Fibroblast of mammary gland (primary cell): ENCODE measurements around the gene COL13A1.

ENCODE experiments used
- DNase-seq: peaks from one replicate; pipeline ENCODE4 v3.0.0-alpha.2; 2010; ENCODE audit warnings: low read depth
- H3K4me3 ChIP-seq: 2 replicates; pipeline ENCODE4 v1.5.1; 2011; ENCODE audit warnings: low read depth, mild to moderate bottlenecking, low read length, moderate library complexity; ENCODE audit not compliant: control insufficient read depth
- TF ChIP-seq, protein P1 (sequence below): conservative IDR thresholded peaks from 2 replicates; pipeline ENCODE4 v1.5.1; 2011; ENCODE audit warnings: low read depth, low read length, inconsistent platforms; ENCODE audit not compliant: control insufficient read depth, insufficient read depth

Gene COL13A1

DNA sequence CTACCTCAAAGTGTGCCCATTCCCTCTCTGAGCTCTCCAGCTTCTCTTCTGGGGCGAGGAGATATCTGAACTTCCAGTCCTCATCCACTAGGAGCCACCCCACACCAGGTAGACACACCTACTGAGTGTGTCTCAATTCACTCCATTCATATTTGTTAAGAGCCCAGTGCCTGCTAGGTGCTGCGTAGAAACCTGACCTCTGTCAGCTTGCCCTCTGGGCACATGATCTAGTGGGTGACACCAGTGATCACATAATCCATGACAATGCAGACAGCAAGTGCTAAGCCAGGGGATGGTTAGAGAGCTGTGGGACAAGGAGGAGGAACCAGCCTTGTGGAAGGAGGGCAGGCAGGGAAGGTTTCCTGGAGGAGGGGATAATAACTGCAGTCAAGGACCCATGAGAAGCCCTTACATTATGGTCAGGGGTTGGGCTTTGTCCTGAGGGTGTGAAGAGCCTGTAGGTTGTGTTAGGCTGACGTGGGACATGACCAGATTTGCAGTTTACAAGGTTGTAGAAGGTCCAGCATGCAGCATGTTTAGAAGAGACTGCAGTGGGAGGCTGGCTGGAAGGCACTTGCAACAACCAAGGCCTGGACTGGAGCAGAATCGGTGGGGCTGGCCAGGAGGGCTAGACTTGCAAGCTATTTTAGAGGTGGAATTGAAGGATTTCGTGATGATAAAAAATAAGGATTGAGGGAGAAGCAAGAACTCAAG, 81.8 kb downstream of the COL13A1 start:
- TF ChIP-seq, protein P1, sequence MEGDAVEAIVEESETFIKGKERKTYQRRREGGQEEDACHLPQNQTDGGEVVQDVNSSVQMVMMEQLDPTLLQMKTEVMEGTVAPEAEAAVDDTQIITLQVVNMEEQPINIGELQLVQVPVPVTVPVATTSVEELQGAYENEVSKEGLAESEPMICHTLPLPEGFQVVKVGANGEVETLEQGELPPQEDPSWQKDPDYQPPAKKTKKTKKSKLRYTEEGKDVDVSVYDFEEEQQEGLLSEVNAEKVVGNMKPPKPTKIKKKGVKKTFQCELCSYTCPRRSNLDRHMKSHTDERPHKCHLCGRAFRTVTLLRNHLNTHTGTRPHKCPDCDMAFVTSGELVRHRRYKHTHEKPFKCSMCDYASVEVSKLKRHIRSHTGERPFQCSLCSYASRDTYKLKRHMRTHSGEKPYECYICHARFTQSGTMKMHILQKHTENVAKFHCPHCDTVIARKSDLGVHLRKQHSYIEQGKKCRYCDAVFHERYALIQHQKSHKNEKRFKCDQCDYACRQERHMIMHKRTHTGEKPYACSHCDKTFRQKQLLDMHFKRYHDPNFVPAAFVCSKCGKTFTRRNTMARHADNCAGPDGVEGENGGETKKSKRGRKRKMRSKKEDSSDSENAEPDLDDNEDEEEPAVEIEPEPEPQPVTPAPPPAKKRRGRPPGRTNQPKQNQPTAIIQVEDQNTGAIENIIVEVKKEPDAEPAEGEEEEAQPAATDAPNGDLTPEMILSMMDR: no peak

DNA sequence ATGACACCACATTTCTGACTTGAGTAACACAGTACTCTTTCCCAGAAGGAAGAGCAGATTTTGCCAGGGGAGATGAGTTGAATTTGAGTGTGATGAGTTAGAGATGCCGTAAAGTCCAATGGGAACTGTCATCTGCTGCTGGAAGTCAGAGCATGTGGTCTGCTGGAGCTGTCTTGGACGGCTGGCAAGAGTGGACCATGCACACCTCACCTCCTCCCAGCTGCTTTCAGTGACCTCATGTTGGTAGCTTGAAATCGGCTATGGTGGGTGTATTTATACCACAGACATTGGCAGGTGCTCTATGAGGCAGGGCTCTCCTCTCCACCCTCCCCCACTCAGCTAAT, 82.3 kb downstream of the COL13A1 start:
- no peak overlapping the region for H3K4me3 ChIP-seq
- TF ChIP-seq, protein P1: no peak
- peak; percentile 5 for DNase-seq

More for the DNA sequence above, 81.8 kb downstream of the COL13A1 start:
- DNase-seq: no peak
- no peak overlapping the region for H3K4me3 ChIP-seq

DNA sequence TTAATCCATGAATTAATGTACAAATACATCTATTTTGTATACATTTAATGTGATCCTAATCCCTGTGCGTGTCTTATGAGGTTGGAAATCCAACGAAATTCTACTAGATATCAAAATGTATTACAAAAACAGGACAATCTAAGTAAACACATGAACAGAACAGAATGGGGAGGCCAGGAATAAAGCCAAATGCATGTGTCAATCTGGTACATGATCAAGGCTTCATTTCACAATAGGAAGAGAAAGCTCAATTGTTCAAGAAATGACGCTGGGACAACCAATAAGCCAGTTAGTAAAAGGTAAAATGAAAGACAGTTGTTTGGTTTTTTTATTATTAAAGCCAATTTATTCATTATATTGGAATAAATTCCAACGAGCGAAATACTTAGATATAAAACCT, 83.0 kb downstream of the COL13A1 start:
- DNase-seq: no peak
- no peak overlapping the region for H3K4me3 ChIP-seq
- TF ChIP-seq, protein P1: no peak

DNA sequence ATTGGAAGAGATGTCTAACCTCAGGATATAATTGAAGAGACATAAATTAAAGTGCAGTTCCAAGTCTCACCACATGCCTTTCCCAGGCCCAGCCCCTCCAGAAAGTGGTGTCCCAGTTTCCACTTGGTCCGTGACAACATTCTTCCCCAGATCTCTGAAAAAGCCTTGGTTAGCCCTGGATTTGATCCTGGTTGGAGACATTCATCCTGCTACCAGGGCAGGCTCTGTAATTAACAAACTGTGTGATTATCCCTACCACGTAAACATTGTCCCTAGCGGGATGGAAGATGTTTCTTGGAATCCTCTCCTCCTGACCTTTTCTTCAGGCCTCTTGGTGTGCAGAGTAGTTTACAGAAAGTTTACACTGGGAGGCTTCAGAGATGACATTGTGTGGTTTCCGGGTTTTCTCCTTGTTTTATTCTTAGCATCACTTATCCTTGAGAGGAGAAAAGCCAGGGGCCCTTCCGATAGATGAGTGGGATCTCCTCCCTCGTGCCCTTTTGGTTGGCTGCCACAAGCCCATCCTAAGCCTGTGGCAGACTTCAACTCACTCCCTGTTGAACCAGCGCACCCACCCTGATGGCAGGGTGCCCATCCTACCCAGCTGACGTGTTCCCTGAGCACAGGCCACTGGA, 83.8 kb downstream of the COL13A1 start:
- DNase-seq: no peak
- TF ChIP-seq, protein P1: peak; percentile 42

DNA sequence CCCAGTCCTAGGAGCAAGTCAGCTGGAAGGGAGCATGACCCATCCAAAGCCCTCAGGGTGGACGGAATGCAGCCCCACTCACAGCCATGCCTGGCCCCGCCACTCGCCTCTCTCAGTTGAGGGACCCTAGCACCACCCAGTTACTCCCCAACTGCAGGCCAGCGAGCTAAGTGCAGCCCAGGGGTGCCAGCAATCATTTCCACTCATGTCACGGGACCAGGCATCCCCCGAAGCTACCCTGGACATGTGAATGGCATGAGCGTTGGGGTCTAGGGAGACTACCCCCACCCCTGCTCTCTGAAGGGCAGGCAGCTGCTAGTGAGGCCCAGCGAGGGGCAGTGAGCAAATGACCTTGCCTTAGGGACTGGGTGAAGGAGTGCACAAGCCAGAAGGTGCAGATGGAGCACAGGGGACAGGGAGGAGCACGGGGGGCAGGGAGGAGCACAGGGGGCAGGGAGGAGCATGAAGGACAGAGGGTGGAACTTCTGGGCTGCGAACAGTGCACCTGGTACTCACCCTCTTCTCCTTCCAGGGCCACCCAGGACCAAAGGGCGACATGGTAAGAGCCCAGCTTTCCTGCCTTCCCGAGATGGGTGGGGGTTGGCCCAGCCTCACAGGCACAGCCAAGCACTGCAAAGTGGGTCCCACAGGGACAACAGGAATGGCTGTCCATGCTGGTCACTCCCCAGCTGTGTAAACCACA, 87.3 kb downstream of the COL13A1 start:
- TF ChIP-seq, protein P1: no peak
- H3K4me3 ChIP-seq: no peak overlapping the region
- no peak for DNase-seq

More for the DNA sequence above, 83.8 kb downstream of the COL13A1 start:
- H3K4me3 ChIP-seq: no peak overlapping the region

DNA sequence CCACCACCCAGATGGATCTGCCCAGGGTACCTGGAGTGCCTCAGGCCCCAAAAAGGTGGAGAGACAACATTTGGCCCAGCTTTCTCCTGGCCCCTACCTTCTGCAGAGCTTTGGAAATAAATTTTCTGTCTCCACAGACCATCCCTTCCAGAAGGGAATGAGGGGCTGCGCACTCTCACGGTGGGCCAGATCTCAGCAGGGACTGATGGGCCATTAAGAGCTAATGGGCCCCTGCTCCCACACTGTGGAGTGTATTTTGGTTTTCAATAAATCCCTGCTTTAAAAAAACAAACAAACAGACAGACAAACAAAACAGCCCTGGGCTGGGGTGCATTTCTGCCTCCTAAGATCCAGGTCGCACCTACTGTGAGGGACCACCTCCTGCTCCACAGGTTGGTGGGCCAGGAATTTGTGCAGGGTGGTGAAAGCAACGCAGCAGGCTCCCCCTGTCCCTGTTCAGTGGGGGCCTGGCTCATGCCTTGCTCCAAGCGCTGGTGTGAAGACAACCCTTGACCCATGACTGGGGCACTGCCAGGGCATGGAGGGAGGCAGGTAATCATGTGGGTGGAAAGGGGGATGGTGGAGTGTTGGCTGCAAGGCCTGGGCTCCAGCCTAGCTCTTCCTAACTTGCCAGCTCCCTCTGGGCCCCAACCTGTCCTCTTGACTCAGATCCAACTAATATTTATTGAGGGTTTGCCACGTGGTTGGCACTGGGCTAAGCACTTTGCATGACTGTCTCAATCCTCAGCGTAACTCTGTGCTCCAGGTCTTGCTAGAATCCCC, 88.5 kb downstream of the COL13A1 start:
- DNase-seq: no peak
- TF ChIP-seq, protein P1: no peak

More for the DNA sequence above, 88.5 kb downstream of the COL13A1 start:
- no peak overlapping the region for H3K4me3 ChIP-seq
